ENCODE data around the gene LLGL1. TPM values are rescaled to one million over a fixed set of nuclear protein-coding genes. Genes with fewer than 3 reads are reported as not detected.

The LLGL1 gene
- total RNA-seq, 2 experiments from 2014 or later, result 27.1 to 27.3 TPM

DNA sequence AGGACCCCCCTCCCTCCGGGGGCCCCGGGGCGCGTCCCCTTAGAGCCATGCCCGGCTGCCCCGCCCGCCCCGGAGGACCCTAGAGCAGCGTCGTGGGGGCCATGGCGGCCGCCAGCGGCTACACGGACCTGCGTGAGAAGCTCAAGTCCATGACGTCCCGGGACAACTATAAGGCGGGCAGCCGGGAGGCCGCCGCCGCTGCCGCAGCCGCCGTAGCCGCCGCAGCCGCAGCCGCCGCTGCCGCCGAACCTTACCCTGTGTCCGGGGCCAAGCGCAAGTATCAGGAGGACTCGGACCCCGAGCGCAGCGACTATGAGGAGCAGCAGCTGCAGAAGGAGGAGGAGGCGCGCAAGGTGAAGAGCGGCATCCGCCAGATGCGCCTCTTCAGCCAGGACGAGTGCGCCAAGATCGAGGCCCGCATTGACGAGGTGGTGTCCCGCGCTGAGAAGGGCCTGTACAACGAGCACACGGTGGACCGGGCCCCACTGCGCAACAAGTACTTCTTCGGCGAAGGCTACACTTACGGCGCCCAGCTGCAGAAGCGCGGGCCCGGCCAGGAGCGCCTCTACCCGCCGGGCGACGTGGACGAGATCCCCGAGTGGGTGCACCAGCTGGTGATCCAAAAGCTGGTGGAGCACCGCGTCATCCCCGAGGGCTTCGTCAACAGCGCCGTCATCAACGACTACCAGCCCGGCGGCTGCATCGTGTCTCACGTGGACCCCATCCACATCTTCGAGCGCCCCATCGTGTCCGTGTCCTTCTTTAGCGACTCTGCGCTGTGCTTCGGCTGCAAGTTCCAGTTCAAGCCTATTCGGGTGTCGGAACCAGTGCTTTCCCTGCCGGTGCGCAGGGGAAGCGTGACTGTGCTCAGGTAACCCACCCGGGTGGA lies 41.0 kb upstream of the LLGL1 start:
- POLR2A ChIA-PET, result interaction anchor here (0.9 to 3.8 kb wide), 7 partner anchors 9 to 76 kb away, joined by 3 to 15 read pairs (median 8); no protein-coding TSS in a partner anchor
- peak; percentile 76 for DNase-seq
- Mint-ChIP-seq H3K27me3 (ENCODE audit: low read depth) (no peaks in the 10 kb centered on the region), H3K4me3 (peak overlapping the region; percentile 95), H3K4me1 (ENCODE audit: low read depth) (peaks cover 61% of the 10 kb centered on the region), H3K9me3 (ENCODE audit: insufficient read depth) (no peaks in the 10 kb centered on the region), H3K36me3 (ENCODE audit: low read depth) (peaks cover 45% of the 10 kb centered on the region), H3K27ac (peak overlapping the region; percentile 100)
- CTCF ChIA-PET, result interaction anchor here (1.4 to 4.1 kb wide), 7 partner anchors 11 to 43 kb away, joined by 3 to 19 read pairs (median 6); no protein-coding TSS in a partner anchor
- ATAC-seq, result peak; percentile 12

DNA sequence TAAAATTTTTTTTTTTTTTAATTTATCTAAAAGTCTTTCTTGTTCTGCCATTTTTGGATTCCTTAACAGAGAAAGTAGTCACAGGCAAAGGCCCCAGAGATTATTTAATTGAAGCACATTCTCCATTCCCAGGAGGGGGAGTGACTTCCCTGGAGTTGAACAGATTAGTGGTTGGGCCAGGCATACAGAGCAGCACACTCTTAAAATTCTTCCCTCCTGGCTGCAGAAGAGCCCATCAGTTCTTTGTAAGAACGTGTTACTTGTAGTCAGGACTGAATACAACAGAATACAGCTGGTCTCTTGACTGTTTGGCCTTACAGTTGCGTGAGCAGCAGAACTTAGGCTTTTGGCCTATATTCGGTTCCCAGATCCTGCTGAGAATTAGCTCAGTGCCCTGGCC lies 40.0 kb upstream of the LLGL1 start:
- Mint-ChIP-seq H3K4me3 (peak overlapping the region; percentile 95), H3K27me3 (ENCODE audit: low read depth) (no peaks in the 10 kb centered on the region), H3K36me3 (ENCODE audit: low read depth) (peaks cover 51% of the 10 kb centered on the region), H3K9me3 (ENCODE audit: insufficient read depth) (no peaks in the 10 kb centered on the region), H3K27ac (peak overlapping the region; percentile 46), H3K4me1 (ENCODE audit: low read depth) (peaks cover 66% of the 10 kb centered on the region)
- CTCF ChIA-PET, result interaction anchor here (0.7 to 4.1 kb wide), 6 partner anchors 10 to 44 kb away, joined by 3 to 19 read pairs (median 4); no protein-coding TSS in a partner anchor
- ATAC-seq (no peak), DNase-seq (no peak)
- POLR2A ChIA-PET, result interaction anchor here (0.9 to 1.5 kb wide), 2 partner anchors 8 to 130 kb away, joined by 3 read pairs; partner anchors contain the start of gene SMCR8

DNA sequence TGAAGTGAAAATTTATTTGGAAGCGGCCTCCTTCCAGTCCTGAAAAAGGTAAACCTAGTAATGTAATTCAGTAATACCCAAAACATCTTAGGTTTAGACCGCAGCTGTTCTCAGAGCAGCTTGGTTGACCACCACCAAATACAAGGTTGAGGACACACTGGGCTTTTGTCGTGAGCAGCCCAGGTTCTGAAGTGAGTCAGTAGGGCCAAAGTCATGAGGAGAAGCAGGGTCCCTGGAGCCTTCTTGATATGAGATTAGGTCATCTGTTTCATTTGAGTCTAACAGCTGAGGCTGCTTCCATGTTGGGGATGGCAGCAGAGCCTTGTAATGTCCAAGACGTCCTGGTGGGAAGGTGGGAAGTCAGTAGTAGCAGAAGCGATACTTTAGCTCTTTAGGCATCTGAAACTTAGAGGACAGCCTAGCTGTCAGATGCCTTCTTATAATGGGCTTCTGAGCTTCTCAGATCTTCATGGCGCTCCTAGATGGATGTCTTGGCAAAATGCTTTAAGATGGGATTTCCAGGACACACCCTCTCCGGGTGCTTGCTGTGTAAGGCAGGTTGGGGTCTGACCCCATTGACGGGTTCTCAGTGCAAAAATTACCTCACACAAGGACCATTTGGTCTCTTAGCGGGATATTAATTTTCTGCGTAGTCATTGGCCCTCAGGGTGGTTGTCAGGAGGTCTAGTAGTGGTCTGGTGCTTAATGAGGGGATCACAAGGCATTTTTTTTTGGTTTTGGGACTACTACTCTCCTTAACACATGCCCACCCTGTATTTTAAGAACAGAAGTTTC lies 39.4 kb upstream of the LLGL1 start:
- Mint-ChIP-seq H3K36me3 (ENCODE audit: low read depth) (peaks cover 57% of the 10 kb centered on the region), H3K27ac (peak overlapping the region; percentile 46), H3K4me3 (peak overlapping the region; percentile 95), H3K27me3 (ENCODE audit: low read depth) (no peaks in the 10 kb centered on the region), H3K9me3 (ENCODE audit: insufficient read depth) (no peaks in the 10 kb centered on the region), H3K4me1 (ENCODE audit: low read depth) (peaks cover 67% of the 10 kb centered on the region)
- DNase-seq (no peak), ATAC-seq (no peak)
- ChIA-PET CTCF (interaction anchor here (0.7 to 4.1 kb wide), 4 partner anchors 12 to 44 kb away, joined by 3 to 19 read pairs (median 4); no protein-coding TSS in a partner anchor), POLR2A (interaction anchor here (1.5 kb wide), 1 partner anchor 129 kb away, joined by 3 read pairs; the partner anchor contains the start of gene SMCR8)

DNA sequence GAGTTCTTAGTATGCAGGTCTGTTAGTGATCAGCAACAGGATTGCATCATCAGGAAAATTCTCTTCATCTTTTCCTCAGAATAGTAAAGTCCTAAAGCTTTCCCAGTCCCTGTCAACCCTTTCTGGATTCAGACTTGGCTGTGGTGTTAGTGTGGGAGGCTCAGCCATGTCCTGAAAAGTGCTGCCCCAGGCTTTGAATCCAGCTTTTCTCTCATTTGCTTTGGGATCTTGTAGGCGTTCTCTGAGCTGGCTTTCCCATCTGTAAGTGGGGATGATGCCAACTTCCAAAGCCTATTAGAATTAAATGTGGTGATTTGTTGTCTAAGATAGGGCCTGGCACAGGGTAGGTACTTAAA lies 38.8 kb upstream of the LLGL1 start:
- ChIA-PET CTCF (interaction anchor here (1.4 to 4.1 kb wide), 3 partner anchors 11 to 45 kb away, joined by 3 to 19 read pairs (median 4); no protein-coding TSS in a partner anchor), POLR2A (interaction anchor here (1.5 kb wide), 1 partner anchor 129 kb away, joined by 3 read pairs; the partner anchor contains the start of gene SMCR8)
- Mint-ChIP-seq H3K4me1 (ENCODE audit: low read depth) (peaks cover 67% of the 10 kb centered on the region), H3K27me3 (ENCODE audit: low read depth) (no peaks in the 10 kb centered on the region), H3K9me3 (ENCODE audit: insufficient read depth) (no peaks in the 10 kb centered on the region), H3K27ac (no peak overlapping the region), H3K36me3 (ENCODE audit: low read depth) (peaks cover 62% of the 10 kb centered on the region), H3K4me3 (peak overlapping the region; percentile 95)
- DNase-seq (no peak), ATAC-seq (no peak)

DNA sequence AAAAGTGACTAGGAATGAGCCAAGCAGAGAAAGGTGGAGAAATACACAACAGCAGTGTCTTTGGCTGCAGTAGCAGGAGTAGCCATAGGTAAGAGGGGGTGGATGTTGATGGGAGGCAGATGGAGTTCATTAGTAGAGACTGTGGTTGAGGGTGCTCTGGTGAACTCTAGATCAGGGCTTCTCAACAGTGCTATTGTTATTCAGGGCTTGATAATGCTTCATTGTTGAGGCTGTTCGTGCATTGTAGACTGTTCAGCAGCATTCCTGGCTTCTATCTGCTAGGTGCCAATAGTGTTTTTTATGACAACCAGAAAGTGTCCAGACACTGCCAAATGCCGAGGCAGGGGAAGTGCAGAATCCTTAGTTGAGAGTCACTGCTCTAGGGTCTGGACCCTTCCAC lies 38.2 kb upstream of the LLGL1 start:
- DNase-seq (no peak), ATAC-seq (no peak)
- Mint-ChIP-seq H3K36me3 (ENCODE audit: low read depth) (peaks cover 62% of the 10 kb centered on the region), H3K4me1 (ENCODE audit: low read depth) (peaks cover 62% of the 10 kb centered on the region), H3K4me3 (peak overlapping the region; percentile 95), H3K27me3 (ENCODE audit: low read depth) (no peaks in the 10 kb centered on the region), H3K27ac (peak overlapping the region; percentile 1), H3K9me3 (ENCODE audit: insufficient read depth) (no peaks in the 10 kb centered on the region)
- POLR2A ChIA-PET, result no interaction called here
- CTCF ChIA-PET, result no interaction called here

DNA sequence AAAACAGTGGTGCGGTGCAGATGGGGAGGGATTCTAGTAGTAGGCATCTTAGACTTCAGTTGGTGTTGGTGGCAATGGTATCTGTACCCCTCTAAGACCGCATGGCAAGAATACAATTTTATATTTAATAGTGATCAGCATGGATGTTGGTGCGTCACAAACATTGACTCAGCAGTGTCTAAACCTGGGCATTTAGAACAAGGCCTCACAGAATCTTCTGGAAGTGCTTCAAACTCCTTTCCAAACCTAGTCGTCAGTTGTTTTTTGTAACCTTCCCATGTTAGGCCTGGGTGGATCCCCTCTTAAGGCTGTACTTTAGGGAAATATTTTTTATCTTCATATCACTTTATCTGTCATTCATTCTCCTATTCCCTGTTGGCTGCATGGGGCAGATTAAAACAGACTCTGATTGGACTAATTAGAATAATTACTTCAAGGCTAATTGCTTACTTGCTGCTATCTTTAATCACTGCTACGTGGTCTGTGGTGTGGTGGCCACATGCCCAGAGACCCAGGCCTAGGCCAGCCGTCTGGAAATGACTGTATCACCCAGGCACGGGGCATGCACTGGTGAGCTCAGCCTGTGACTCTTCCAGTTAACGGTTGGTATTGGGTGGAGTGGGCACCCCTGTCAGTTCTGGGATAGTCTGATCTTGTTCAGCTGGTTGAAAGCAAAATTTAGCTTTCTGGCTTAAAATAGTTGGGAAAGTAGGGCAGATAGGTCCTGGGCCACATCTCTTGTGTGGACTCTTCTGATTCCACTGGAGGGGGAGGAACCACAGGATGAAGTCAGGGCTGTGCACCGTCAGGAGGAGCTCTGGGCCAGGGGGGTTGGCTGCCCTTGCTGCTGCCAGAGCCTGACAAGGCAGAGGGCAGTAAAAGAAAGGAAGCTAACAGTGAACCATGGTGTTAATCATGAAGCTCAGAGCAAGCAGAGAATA lies 37.3 kb upstream of the LLGL1 start:
- Mint-ChIP-seq H3K9me3 (ENCODE audit: insufficient read depth) (no peaks in the 10 kb centered on the region), H3K36me3 (ENCODE audit: low read depth) (peaks cover 65% of the 10 kb centered on the region), H3K4me3 (peak overlapping the region; percentile 95), H3K27ac (peak overlapping the region; percentile 72), H3K4me1 (ENCODE audit: low read depth) (peaks cover 59% of the 10 kb centered on the region), H3K27me3 (ENCODE audit: low read depth) (no peaks in the 10 kb centered on the region)
- ChIA-PET POLR2A (no interaction called here), CTCF (interaction anchor here (0.6 to 3.5 kb wide), 3 partner anchors 10 to 46 kb away, joined by 3 to 12 read pairs (median 3); no protein-coding TSS in a partner anchor)
- no peak for ATAC-seq
- DNase-seq, result no peak

DNA sequence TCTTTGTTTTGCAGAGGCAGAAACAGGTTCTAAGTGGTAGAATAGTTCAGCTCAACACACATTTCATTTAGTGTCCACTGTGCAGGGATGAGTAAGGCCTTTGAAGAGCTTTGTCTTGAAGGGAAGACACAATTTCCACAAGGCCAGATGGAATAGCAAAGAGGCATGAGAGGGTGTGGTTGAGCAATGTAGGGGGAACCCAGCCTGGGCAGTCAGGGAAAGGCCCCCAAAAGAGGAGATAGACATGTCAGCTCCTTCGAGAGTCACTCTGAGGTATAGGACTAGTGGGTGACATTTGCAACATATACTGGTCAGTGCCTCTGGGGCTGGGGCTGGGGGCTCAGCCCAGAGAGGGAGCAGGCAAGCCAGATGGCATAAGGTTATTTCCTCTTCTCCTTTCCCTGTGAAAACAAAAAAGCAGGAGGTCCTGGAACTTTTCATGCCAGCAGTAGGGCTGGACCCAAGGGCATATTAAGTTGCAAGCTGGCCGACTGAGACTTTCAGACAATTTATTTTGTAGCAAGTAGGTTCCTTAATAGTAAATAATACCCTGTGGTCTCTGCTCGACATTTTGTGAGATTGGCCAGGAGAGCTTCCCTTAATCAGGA lies 34.7 kb upstream of the LLGL1 start:
- H3K36me3 Mint-ChIP-seq (ENCODE audit: low read depth), result peaks cover 69% of the 10 kb centered on the region

DNA sequence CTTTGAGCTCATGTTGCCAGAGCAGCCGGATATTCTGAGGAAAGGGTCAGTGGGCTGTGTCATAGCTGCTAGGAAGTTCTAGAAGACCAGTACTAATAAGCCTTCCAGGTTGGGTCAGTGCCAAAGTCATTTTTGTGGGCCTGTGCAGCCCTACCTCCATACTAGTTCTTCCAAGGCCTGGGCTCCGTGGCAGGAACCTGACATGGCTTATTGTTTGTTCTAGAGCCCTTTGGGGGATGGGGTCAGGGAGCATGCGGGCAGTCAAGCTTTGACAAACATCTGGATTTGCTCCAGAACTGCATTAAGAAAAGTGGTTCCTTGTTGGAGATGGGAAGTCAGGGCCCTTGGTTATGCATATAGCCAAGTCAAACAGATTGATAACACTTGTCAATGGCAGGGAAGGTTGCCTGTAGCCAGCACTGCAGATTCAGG lies 34.2 kb upstream of the LLGL1 start:
- no peaks in the 10 kb centered on the region for H3K9me3 Mint-ChIP-seq (ENCODE audit: insufficient read depth)
- DNase-seq (no peak), ATAC-seq (no peak)
- peaks cover 53% of the 10 kb centered on the region for H3K4me1 Mint-ChIP-seq (ENCODE audit: low read depth)
- no peak overlapping the region for H3K4me3 Mint-ChIP-seq
- CTCF ChIA-PET, result interaction anchor here (1.2 to 3.5 kb wide), 3 partner anchors 10 to 27 kb away, joined by 3 to 12 read pairs (median 7); no protein-coding TSS in a partner anchor
- H3K36me3 Mint-ChIP-seq (ENCODE audit: low read depth), result peaks cover 69% of the 10 kb centered on the region
- H3K27ac Mint-ChIP-seq, result peak overlapping the region; percentile 9
- POLR2A ChIA-PET, result no interaction called here
- H3K27me3 Mint-ChIP-seq (ENCODE audit: low read depth), result no peaks in the 10 kb centered on the region

More for the DNA sequence above, 34.7 kb upstream of the LLGL1 start:
- ATAC-seq (no peak), DNase-seq (no peak)
- no peak overlapping the region for H3K4me3 Mint-ChIP-seq
- H3K27me3 Mint-ChIP-seq (ENCODE audit: low read depth), result no peaks in the 10 kb centered on the region
- ChIA-PET CTCF (interaction anchor here (1.2 to 3.5 kb wide), 2 partner anchors 23 to 27 kb away, joined by 3 to 12 read pairs; no protein-coding TSS in a partner anchor), POLR2A (no interaction called here)
- no peaks in the 10 kb centered on the region for H3K9me3 Mint-ChIP-seq (ENCODE audit: insufficient read depth)
- H3K27ac Mint-ChIP-seq, result no peak overlapping the region
- peaks cover 58% of the 10 kb centered on the region for H3K4me1 Mint-ChIP-seq (ENCODE audit: low read depth)

DNA sequence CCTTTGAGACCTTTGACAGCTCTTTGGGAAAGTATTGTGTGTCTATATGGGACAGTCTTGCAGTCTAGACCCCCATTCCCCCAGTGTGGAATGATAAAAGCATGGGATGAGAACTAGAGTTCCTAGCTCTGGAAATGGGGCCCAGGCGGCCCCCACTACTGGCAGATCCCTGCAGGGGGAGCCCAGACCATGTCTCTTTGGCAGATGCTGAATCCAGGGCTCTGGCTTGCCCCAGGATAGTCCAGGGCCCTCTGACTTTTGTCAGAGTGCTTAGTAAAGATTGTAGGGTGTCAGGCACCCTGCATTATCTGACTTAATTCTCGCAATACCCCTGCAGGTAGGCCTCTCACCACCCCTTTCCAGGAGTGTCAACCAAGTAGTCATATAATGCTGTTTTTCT lies 33.5 kb upstream of the LLGL1 start:
- CTCF ChIA-PET, result interaction anchor here (2.1 kb wide), 1 partner anchor 10 kb away, joined by 7 read pairs; no protein-coding TSS in a partner anchor
- no peak overlapping the region for H3K27ac Mint-ChIP-seq
- H3K9me3 Mint-ChIP-seq (ENCODE audit: insufficient read depth), result no peaks in the 10 kb centered on the region
- no peak for ATAC-seq
- POLR2A ChIA-PET, result no interaction called here
- no peak overlapping the region for H3K4me3 Mint-ChIP-seq
- H3K4me1 Mint-ChIP-seq (ENCODE audit: low read depth), result peaks cover 46% of the 10 kb centered on the region
- H3K36me3 Mint-ChIP-seq (ENCODE audit: low read depth), result peaks cover 68% of the 10 kb centered on the region
- no peak for DNase-seq
- no peaks in the 10 kb centered on the region for H3K27me3 Mint-ChIP-seq (ENCODE audit: low read depth)

DNA sequence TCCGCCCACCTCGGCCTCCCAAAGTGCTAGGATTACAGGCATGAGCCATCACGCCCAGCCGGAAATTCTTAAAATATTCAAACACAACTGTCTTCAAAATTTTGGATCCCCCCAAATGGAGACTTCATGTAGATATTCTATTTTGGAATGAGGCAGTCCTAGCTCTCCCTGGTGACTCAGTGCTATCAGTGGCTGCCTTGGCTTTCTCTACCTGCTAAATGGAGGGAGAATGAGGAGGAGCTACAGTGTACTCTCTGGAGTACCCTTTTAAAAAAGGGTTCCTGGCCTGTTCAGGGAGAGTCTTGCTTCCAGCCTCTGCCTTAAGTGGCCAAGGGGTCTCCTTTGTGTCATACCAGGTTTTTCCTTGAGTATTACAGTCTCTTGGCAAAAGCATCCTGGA lies 31.0 kb upstream of the LLGL1 start:
- Mint-ChIP-seq H3K27me3 (ENCODE audit: low read depth) (no peaks in the 10 kb centered on the region), H3K4me3 (no peak overlapping the region), H3K4me1 (ENCODE audit: low read depth) (peaks cover 38% of the 10 kb centered on the region), H3K36me3 (ENCODE audit: low read depth) (peaks cover 60% of the 10 kb centered on the region), H3K9me3 (ENCODE audit: insufficient read depth) (no peaks in the 10 kb centered on the region), H3K27ac (no peak overlapping the region)
- ChIA-PET CTCF (interaction anchor here (2.4 kb wide), 1 partner anchor 10 kb away, joined by 5 read pairs; the partner anchor contains the start of gene ALKBH5), POLR2A (no interaction called here)
- DNase-seq (no peak), ATAC-seq (no peak)
